ENCODE data around the gene MEFV.
A peak's percentile ranks its signal among the peaks of the same experiment; 100 is the strongest.

MEFV gene

DNA sequence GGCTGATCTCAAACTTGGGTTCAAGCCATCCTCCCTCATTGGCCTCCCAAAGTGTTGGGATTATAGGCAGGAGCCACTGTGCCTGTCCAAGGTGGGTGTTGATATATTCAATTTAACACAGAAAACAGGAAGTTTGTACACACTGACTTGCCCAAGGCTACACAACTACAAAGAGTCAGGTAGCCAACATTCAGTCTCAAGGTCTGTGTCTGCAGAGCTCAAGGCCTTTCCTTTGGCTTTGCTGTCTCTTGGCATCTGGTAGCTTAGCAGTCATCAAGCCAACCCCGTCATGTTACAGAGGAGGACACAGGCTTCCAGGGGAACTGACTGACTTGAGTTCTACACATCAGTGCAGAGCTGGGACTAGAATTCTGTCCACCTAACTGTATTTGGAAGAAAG, 11.9 kb upstream of the MEFV start:
- DNase-seq (ENCODE audit: low spot score), result no peak

DNA sequence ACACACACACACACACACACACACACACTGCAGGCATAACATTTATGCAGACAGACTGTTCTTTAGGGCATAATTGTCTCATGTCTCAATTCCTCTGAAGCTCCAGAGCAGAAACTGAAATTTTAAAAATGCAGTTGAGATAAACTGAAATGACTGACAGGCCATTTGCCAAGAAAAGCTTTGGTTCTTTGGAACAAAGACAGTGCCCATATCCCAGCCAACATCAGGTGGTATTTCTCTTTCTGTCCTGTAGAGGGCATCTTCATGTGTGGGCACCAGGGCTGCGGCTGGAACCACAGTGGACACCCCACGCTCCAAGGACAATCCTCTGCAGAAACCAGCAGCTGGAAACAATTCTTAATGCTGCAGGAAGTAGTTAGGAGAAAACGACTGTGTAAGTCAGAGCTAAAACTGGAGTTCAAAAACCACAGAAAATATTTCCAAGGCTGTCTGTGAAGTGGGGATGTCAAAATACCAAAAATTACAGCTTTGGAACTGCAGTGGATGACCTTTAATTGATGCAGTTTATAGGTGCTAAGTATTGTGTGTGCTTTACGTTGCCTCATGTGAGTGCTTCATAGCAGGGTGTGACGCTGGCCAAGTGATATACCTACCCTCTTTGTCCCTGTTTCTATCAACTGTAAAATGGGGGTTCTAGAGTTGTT, 10.6 kb upstream of the MEFV start:
- DNase-seq (ENCODE audit: low spot score), result peak; percentile 62

- DNase-seq (ENCODE audit: low spot score), result peak; percentile 98
Observed at GRCh38 chr16:3264137-3265036, 8.0 kb upstream of the MEFV start.

GRCh38 chr16:3262517-3262916, 6.1 kb upstream of the MEFV start:
- DNase-seq (ENCODE audit: low spot score), result no peak

DNA sequence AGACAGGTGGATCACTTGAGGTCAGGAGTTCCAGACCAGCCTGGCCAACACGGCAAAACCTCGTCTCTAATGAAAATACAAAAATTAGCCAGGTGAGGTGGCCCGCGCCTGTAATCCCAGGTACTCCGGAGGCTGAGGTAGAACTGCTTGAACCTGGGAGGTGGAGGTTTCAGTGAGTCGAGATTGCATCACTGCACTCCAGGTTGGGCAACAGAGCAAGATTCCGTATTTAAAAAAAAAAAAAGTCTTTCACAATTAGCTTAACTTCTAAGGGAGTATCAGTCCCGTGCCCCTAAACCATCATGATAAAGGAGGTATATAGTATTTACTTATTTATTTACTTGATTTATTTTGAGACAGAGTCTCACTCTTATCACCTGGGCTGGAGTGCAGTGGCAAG, 3.4 kb upstream of the MEFV start:
- DNase-seq (ENCODE audit: low spot score), result no peak

- DNase-seq (ENCODE audit: low spot score), result peak; percentile 79
Observed at GRCh38 chr16:3256866-3257465, 533 bp upstream of the MEFV start.

GRCh38 chr16:3254309-3254708, 2.1 kb downstream of the MEFV start:
- DNase-seq (ENCODE audit: low spot score), result no peak

DNA sequence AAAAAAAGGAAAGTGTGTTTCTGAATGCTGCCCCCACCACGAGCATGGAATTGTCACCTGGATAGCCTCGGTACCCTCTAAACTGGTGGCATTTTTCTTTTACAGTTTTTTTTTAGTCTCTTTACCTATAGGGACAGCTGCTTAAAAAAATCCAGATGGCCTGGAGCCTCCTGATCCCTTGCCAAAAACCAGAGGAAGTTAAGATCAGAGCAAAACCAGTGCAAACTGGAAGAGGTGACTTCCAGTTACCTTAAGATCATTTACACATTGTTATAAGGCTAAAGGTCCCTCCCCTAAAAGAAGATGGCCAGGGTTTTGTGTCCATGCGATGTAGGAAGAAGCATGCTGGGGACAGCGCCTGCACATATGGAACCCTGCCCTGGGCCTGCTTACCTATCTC, 3.5 kb downstream of the MEFV start:
- no peak for DNase-seq (ENCODE audit: low spot score)

GRCh38 chr16:3249451-3249850, 7.0 kb downstream of the MEFV start:
- DNase-seq (ENCODE audit: low spot score), result no peak

DNA sequence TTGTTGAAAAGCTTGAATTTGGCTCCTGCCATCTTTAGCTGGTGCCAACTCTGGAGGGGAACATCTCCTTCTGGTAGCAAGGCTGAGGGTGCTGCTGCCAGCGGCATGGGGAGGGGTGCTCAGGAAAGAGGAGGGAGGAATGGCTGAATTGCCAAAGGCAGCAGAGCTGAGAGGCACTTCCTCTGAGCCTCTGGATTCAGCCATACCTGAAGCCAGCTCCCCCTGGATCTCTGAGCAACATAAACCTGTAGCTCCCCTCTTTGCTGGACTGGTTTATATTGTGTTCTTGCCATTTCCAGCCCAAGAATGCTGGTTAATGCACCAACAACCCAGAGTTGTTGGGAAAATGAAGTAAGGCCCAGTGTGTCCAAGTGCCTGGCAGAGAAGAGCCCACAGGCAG, 7.4 kb downstream of the MEFV start:
- DNase-seq (ENCODE audit: low spot score), result no peak

GRCh38 chr16:3248596-3248995, 7.8 kb downstream of the MEFV start:
- DNase-seq (ENCODE audit: low spot score), result no peak

DNA sequence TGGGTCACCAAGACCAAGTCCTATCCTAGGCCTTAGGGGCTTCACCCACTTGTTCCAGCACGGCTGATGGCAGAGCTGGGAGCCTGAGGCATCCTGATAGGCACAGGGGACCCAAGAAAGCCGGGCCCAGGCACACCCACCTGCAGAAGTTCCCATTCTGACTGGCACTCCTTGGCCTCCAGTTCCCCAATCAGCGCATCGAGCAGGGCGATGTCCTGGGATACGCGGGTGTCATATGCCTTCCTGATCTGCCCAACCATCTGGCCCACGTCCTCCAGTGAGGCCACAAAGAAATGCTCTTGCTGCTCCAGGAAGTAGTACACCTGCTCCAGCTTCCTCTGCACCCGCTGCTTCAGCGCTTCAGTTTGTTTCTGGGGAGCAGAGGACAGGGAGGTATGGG, 9.6 kb downstream of the MEFV start:
- no peak for DNase-seq (ENCODE audit: low spot score)

GRCh38 chr16:3246002-3246401, 10.4 kb downstream of the MEFV start:
- DNase-seq (ENCODE audit: low spot score), result no peak

DNA sequence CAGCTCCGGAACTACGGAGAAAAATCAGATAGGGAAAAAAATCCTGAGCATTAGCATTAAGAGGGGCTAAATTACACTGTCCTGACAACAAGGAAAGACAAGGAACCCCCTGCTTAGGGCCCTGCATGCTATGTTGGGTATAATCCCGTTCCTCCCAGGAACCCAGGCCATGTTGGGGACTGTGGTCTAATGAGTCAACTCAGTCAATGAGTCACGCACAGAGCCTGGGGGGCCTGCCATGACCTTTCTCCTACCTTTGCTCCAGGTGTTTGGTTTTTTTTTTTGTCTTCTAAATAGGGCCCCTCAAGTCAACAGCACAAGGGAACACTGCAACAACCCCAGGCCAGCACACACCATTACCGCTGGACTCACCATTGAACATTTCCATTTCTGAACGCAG, 12.6 kb downstream of the MEFV start:
- no peak for DNase-seq (ENCODE audit: low spot score)

GRCh38 chr16:3242709-3243108, 13.7 kb downstream of the MEFV start:
- no peak for DNase-seq (ENCODE audit: low spot score)

- no peak for DNase-seq (ENCODE audit: low spot score)
Observed at GRCh38 chr16:3241761-3242160, 14.7 kb downstream of the MEFV start.

DNA sequence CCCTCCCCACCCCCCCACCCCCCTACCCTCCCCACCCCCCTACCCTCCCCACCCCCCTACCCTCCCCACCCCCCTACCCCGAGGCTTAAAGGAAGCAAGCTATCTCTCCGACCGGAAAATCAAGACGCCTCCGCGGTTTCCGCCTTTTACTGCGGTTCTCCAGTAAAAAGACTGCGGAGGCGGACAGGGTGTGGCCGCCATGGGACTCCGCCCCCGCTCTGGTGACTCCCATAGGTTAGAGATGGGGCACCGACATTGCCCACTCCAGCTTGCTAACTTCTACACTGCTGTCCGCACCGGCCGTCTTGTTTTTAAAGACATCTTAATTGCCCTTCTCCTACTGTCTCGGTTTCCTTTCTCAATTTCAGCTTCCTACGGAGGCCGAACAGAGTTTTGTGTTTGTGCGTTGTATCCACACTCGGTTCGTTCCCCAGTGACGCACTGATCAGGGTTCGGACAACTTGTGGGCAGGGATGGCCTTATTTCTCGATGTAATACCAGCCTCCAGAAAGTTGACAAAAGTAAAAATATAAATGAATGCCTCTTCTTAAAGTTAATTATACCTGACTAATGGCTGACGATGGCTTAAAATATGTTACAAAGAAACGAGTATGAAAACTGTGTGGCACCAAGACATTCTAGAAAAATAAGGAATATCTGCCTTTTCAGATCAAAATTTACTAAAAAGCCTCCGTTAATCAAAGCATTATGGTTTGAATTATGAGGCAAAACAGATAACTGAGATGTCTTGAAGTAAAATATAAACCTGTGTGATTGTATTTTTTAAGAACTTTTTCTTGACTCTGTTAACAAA, 20.4 kb downstream of the MEFV start:
- peak; percentile 84 for DNase-seq (ENCODE audit: low spot score)

- peak; percentile 93 for DNase-seq (ENCODE audit: low spot score)
Observed at GRCh38 chr16:3234857-3235561, 21.4 kb downstream of the MEFV start, which contains the start of gene ZNF200. Gene ZNF200, minus strand, starts transcription at chr16:3235158. Its CDS starts 1,403 bp downstream, at chr16:3233755.

DNA sequence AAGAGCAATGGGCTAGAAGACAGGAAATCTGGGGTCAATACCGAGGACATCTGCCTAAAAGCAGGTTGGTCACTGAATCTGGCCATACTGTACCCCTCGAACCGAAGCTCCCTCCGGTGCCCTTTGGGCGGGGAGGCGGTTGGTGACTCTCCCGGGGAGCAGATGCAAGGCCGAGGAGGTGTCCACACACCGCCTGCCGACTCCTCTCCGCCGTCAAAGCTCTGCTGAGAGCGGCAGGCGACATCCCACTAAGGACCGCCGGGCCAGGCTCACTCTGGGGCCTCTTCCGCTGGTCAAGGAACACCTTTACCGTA, 21.9 kb downstream of the MEFV start:
- DNase-seq (ENCODE audit: low spot score), result no peak

- no peak for DNase-seq (ENCODE audit: low spot score)
Observed at GRCh38 chr16:3223913-3224515, 32.4 kb downstream of the MEFV start.

- DNase-seq (ENCODE audit: low spot score), result no peak
Observed at GRCh38 chr16:3220839-3221238, 35.6 kb downstream of the MEFV start.

All from SW480 (cell line).